ENCODE data around the gene SRSF10. TPM values are rescaled to one million over a fixed set of nuclear protein-coding genes. Genes with fewer than 3 reads are reported as not detected.

The SRSF10 gene
- total and polyA plus RNA-seq, 9 of the 15 experiments (the other 6 are each of a cell fraction or from before 2014, with no cell fraction given): 154 to 264 (median 205) TPM

DNA sequence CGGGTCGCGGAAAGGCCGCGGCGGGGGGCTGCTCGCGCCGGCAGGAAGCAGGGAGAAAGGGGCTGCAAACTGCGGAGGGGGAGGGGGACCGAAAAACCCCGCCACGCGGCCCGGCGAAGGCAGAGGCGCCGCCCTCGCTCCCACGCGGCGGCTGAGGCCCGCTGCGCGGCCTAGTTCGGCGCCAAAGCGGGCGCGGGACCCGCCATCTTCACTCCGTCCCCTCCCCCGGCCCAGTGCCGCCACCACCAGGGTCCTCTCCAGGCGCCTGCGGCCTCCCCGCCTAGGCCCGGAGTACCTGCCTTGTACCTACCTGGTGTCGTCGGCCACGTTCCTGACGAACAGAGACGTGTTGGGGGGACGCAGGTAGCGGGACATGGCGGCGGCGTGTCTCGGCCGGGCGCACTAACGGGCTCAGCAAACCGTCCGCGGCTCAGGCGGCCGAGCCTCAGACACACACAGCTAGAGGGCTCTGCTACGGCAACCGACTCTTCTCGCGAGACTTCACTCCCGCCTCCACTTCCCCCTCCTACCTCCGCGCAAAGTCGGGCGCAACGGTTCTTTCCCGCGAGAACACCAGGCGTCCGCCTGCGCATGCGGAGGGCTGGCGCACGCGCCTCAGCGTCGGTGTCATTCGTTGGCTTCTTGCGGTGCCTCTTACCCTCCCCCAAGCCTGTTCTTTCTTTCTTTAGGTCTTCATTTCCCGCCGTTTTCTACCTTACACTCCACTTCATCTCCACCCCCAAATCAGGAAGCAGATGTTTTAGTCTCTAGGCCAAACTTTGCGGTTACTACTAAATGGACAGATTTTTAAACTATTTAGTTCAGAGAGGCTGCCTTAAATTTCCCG lies at the start of gene SRSF10 (continued):
- peak; percentile 80 for TF ChIP-seq ZFP91 (CRISPR knock-in tag; IDR thresholded peaks at IDR 0.05)
- TF ChIP-seq, protein P1, sequence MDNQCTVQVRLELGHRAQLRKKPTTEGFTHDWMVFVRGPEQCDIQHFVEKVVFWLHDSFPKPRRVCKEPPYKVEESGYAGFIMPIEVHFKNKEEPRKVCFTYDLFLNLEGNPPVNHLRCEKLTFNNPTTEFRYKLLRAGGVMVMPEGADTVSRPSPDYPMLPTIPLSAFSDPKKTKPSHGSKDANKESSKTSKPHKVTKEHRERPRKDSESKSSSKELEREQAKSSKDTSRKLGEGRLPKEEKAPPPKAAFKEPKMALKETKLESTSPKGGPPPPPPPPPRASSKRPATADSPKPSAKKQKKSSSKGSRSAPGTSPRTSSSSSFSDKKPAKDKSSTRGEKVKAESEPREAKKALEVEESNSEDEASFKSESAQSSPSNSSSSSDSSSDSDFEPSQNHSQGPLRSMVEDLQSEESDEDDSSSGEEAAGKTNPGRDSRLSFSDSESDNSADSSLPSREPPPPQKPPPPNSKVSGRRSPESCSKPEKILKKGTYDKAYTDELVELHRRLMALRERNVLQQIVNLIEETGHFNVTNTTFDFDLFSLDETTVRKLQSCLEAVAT (IDR thresholded peaks at IDR 0.05): peak; percentile 51 to 61; a peak in 3 of 4 replicates
- peak in 1 of 2 experiments; percentile 31; a peak in 2 of 4 replicates for TF ChIP-seq SIX5 (IDR thresholded peaks at IDR 0.05; ENCODE audit: borderline replicate concordance in 1 of 2, insufficient read depth in 1 of 2, low read depth in 1 of 2, low read length in 2 of 2)
- TF ChIP-seq, protein P2, sequence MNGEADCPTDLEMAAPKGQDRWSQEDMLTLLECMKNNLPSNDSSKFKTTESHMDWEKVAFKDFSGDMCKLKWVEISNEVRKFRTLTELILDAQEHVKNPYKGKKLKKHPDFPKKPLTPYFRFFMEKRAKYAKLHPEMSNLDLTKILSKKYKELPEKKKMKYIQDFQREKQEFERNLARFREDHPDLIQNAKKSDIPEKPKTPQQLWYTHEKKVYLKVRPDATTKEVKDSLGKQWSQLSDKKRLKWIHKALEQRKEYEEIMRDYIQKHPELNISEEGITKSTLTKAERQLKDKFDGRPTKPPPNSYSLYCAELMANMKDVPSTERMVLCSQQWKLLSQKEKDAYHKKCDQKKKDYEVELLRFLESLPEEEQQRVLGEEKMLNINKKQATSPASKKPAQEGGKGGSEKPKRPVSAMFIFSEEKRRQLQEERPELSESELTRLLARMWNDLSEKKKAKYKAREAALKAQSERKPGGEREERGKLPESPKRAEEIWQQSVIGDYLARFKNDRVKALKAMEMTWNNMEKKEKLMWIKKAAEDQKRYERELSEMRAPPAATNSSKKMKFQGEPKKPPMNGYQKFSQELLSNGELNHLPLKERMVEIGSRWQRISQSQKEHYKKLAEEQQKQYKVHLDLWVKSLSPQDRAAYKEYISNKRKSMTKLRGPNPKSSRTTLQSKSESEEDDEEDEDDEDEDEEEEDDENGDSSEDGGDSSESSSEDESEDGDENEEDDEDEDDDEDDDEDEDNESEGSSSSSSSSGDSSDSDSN (IDR thresholded peaks at IDR 0.05; ENCODE audit: borderline replicate concordance in 1 of 2, low read depth in 2 of 2, low read length in 2 of 2): 0 out of 4 replicates have a peak, but pooled peaks of 1 of the 2 experiments have one; percentile 30
- TF ChIP-seq ARID1B (IDR thresholded peaks at IDR 0.05): peak; percentile 57; the same call in 1 of the 2 replicates
- TF ChIP-seq, protein P3, sequence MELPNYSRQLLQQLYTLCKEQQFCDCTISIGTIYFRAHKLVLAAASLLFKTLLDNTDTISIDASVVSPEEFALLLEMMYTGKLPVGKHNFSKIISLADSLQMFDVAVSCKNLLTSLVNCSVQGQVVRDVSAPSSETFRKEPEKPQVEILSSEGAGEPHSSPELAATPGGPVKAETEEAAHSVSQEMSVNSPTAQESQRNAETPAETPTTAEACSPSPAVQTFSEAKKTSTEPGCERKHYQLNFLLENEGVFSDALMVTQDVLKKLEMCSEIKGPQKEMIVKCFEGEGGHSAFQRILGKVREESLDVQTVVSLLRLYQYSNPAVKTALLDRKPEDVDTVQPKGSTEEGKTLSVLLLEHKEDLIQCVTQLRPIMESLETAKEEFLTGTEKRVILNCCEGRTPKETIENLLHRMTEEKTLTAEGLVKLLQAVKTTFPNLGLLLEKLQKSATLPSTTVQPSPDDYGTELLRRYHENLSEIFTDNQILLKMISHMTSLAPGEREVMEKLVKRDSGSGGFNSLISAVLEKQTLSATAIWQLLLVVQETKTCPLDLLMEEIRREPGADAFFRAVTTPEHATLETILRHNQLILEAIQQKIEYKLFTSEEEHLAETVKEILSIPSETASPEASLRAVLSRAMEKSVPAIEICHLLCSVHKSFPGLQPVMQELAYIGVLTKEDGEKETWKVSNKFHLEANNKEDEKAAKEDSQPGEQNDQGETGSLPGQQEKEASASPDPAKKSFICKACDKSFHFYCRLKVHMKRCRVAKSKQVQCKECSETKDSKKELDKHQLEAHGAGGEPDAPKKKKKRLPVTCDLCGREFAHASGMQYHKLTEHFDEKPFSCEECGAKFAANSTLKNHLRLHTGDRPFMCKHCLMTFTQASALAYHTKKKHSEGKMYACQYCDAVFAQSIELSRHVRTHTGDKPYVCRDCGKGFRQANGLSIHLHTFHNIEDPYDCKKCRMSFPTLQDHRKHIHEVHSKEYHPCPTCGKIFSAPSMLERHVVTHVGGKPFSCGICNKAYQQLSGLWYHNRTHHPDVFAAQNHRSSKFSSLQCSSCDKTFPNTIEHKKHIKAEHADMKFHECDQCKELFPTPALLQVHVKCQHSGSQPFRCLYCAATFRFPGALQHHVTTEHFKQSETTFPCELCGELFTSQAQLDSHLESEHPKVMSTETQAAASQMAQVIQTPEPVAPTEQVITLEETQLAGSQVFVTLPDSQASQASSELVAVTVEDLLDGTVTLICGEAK (IDR thresholded peaks at IDR 0.05): 0 out of 2 replicates have a peak, but pooled peaks have one; percentile 53
- TF ChIP-seq, protein P3 (CRISPR knock-in tag; IDR thresholded peaks at IDR 0.05): peak; percentile 57
- TF ChIP-seq FOXP1 (CRISPR knock-in tag; IDR thresholded peaks at IDR 0.05): peak; percentile 89; the same call in 1 of the 2 replicates
- TF ChIP-seq ERF (CRISPR knock-in tag; IDR thresholded peaks at IDR 0.05): 0 out of 2 replicates have a peak, but pooled peaks have one; percentile 34
- TF ChIP-seq RAD51 (IDR thresholded peaks at IDR 0.05; ENCODE audit: borderline replicate concordance, low read depth): 0 out of 2 replicates have a peak, but pooled peaks have one; percentile 25

Measured in K562 (cell line).